AG04450 (cell line): Measurements from ENCODE around the gene SAA1. TPM values are rescaled to one million over a fixed set of nuclear protein-coding genes. Genes with fewer than 3 reads are reported as not detected.

Experiments
- CTCF ChIA-PET: fragments of 300-600, 350-600 bp; formaldehyde crosslinking; extraction: SDS; loops from one replicate; lab custom pipeline; 2022; ENCODE audit warnings: antibody characterized with exemption, inconsistent platforms; lab: Charles Lee
- POLR2A ChIA-PET: fragments of 350-600 bp; formaldehyde crosslinking; extraction: SDS; loops from one replicate; lab custom pipeline; 2021; ENCODE audit warnings: antibody characterized with exemption, inconsistent platforms; lab: Yijun Ruan, JAX
- DNase-seq: peaks from one replicate; pipeline ENCODE4 v3.0.0-alpha.2; 2011; ENCODE audit warnings: low read depth, low spot score
- H3K27ac ChIP-seq: one replicate; pipeline ENCODE4 v1.5.1; 2012; ENCODE audit warnings: low read depth, low read length, control low read depth
- H3K27me3 ChIP-seq: one replicate; pipeline ENCODE4 v1.6.0; 2012; ENCODE audit warnings: low read length; ENCODE audit not compliant: control insufficient read depth, insufficient read depth
- H3K4me3 ChIP-seq: 2 replicates; pipeline ENCODE4 v1.5.1; 2011; ENCODE audit warnings: mild to moderate bottlenecking, low read depth, low read length, control low read depth
- H3K9me3 ChIP-seq: 2 replicates; pipeline ENCODE4 v1.5.1; 2012; ENCODE audit warnings: low read length; ENCODE audit not compliant: control insufficient read depth, insufficient read depth
- CTCF ChIP-seq: IDR thresholded peaks from 2 replicates; pipeline ENCODE4 v1.5.1; 2011; ENCODE audit warnings: low read depth, low read length, control low read depth, inconsistent platforms
- polyA plus RNA-seq: library from polyadenylated mRNA; depleted of rRNA; stranded (reverse); fragments of >200 nt; gene quantifications from 2 replicates; pipeline ENCODE4 v1.2.3, GENCODE V29; 2011

SAA1 gene
- polyA plus RNA-seq, 1 experiment = not detected

- no peak overlapping the region for H3K27ac ChIP-seq
- ChIA-PET CTCF (interaction anchor here (2.2 kb wide), 1 partner anchor 14 kb away, joined by 6 read pairs; no protein-coding TSS in a partner anchor), POLR2A (no interaction called here)
- H3K4me3 ChIP-seq = no peak overlapping the region
- H3K27me3 ChIP-seq = no peaks in the 10 kb centered on the region
- H3K9me3 ChIP-seq = no peaks in the 10 kb centered on the region
- no peak for TF ChIP-seq CTCF
- no peak for DNase-seq
Measured at GRCh38 chr11:18229501-18229900, 36.6 kb upstream of the SAA1 start.

GRCh38 chr11:18230859-18231258 lies 35.2 kb upstream of the SAA1 start:
- ChIA-PET POLR2A (no interaction called here), CTCF (interaction anchor here (0.5 to 1.6 kb wide), 2 partner anchors 13 to 261 kb away, joined by 3 to 7 read pairs; no protein-coding TSS in a partner anchor)
- Histone ChIP-seq H3K4me3 (no peak overlapping the region), H3K27me3 (no peaks in the 10 kb centered on the region), H3K27ac (no peak overlapping the region), H3K9me3 (no peaks in the 10 kb centered on the region)
- DNase-seq = no peak
- TF ChIP-seq CTCF = no peak

- Histone ChIP-seq H3K27me3 (no peaks in the 10 kb centered on the region), H3K27ac (no peak overlapping the region), H3K9me3 (no peaks in the 10 kb centered on the region), H3K4me3 (no peak overlapping the region)
- ChIA-PET CTCF (interaction anchor here (3.0 kb wide), 1 partner anchor 10 kb away, joined by 11 read pairs; no protein-coding TSS in a partner anchor), POLR2A (no interaction called here)
- no peak for DNase-seq
- TF ChIP-seq CTCF = no peak
Measured at GRCh38 chr11:18233912-18234311, 32.2 kb upstream of the SAA1 start.

- no peak for TF ChIP-seq CTCF
- DNase-seq = no peak
- ChIA-PET POLR2A (interaction anchor here (0.6 kb wide), 1 partner anchor 168 kb away, joined by 3 read pairs; no protein-coding TSS in a partner anchor), CTCF (interaction anchor here (0.6 to 3.0 kb wide), 3 partner anchors 8 to 121 kb away, joined by 3 to 11 read pairs (median 3); no protein-coding TSS in a partner anchor)
- no peak overlapping the region for H3K27ac ChIP-seq
- no peaks in the 10 kb centered on the region for H3K9me3 ChIP-seq
- H3K27me3 ChIP-seq = peaks cover 4% of the 10 kb centered on the region
- no peak overlapping the region for H3K4me3 ChIP-seq
Measured at GRCh38 chr11:18235394-18236334, 30.4 kb upstream of the SAA1 start.
